Keratinocyte (primary cell): ENCODE data around the gene RSAD1. TPM values are rescaled to one million over a fixed set of nuclear protein-coding genes. Genes with fewer than 3 reads are reported as not detected.

ENCODE experiments used
- DNase-seq: peaks from one replicate; pipeline ENCODE4 v3.0.0-alpha.2; 2011; ENCODE audit warnings: low read depth, missing footprints, low spot score
- FAIRE-seq: peaks from 2 replicates; lab custom pipeline; 2011; peaks lifted over from hg19 to GRCh38; lab: Jason Lieb, UNC
- H2AFZ ChIP-seq: 2 replicates; pipeline ENCODE4 v1.6.0; 2012; ENCODE audit warnings: low read length, control low read depth, inconsistent platforms; ENCODE audit not compliant: control insufficient read depth
- H3K27ac ChIP-seq: 2 replicates; pipeline ENCODE4 v1.5.1; 2011; ENCODE audit warnings: low read length; ENCODE audit not compliant: control insufficient read depth, insufficient read depth
- H3K27me3 ChIP-seq: 3 replicates; pipeline ENCODE4 v1.6.0; 2011; ENCODE audit warnings: low read length; ENCODE audit not compliant: control insufficient read depth, insufficient read depth; ENCODE audit errors: extremely low read depth
- H3K36me3 ChIP-seq, 2 experiments: 2 replicates in 1 of 2; 3 replicates in 1 of 2; pipeline ENCODE4 v1.5.1; 2011; ENCODE audit warnings: low read length in 2 of 2, mild to moderate bottlenecking in 1 of 2; ENCODE audit not compliant: control insufficient read depth in 2 of 2, insufficient read depth in 2 of 2; ENCODE audit errors: extremely low read depth in 1 of 2
- H3K4me1 ChIP-seq: 3 replicates; pipeline ENCODE4 v1.5.1; 2011; ENCODE audit warnings: low read length; ENCODE audit not compliant: control insufficient read depth, insufficient read depth; ENCODE audit errors: extremely low read depth
- H3K4me2 ChIP-seq: 3 replicates; pipeline ENCODE4 v1.6.0; 2011; ENCODE audit warnings: low read depth, low read length; ENCODE audit not compliant: control insufficient read depth, insufficient read depth; ENCODE audit errors: extremely low read depth
- H3K4me3 ChIP-seq, 3 experiments: fragments of 200-600 bp in 1 of 3; sonication (generic) in 1 of 3; 2 replicates in 2 of 3; 3 replicates in 1 of 3; pipeline ENCODE4 v1.5.1; 2011 to 2016; ENCODE audit warnings: low read length in 3 of 3, mild to moderate bottlenecking in 3 of 3, control low read depth in 2 of 3, inconsistent platforms in 1 of 3, low read depth in 1 of 3, mixed read lengths in 1 of 3, mixed run types in 1 of 3, moderate library complexity in 1 of 3; ENCODE audit not compliant: control insufficient read depth in 2 of 3, insufficient read depth in 2 of 3; ENCODE audit errors: extremely low read depth in 1 of 3
- H3K79me2 ChIP-seq: 2 replicates; pipeline ENCODE4 v1.6.0; 2012; ENCODE audit warnings: low read length; ENCODE audit not compliant: control insufficient read depth, insufficient read depth
- H3K9ac ChIP-seq: 3 replicates; pipeline ENCODE4 v1.6.0; 2011; ENCODE audit warnings: low read length; ENCODE audit not compliant: control insufficient read depth, insufficient read depth; ENCODE audit errors: extremely low read depth
- H3K9me1 ChIP-seq: 3 replicates; pipeline ENCODE4 v1.6.0; 2011; ENCODE audit warnings: low read length; ENCODE audit not compliant: control insufficient read depth, insufficient read depth; ENCODE audit errors: extremely low read depth
- H3K9me3 ChIP-seq: 2 replicates; pipeline ENCODE4 v1.5.1; 2012; ENCODE audit warnings: low read depth, low read length; ENCODE audit not compliant: control insufficient read depth
- H4K20me1 ChIP-seq: 3 replicates; pipeline ENCODE4 v1.6.0; 2011; ENCODE audit warnings: low read length; ENCODE audit not compliant: control insufficient read depth, insufficient read depth; ENCODE audit errors: extremely low read depth
- CTCF ChIP-seq, 3 experiments: IDR thresholded peaks in 1 of 3; conservative IDR thresholded peaks in 1 of 3; optimal IDR thresholded peaks in 1 of 3; 2 replicates in 2 of 3; 3 replicates in 1 of 3; pipeline versions ENCODE3 to v1.5.1; 2011; ENCODE audit warnings: low read length in 3 of 3, mild to moderate bottlenecking in 3 of 3, moderate library complexity in 2 of 3, control low read depth in 1 of 3, inconsistent platforms in 1 of 3; ENCODE audit not compliant: insufficient read depth in 2 of 3; ENCODE audit errors: extremely low read depth in 1 of 3
- EZH2 ChIP-seq: IDR thresholded peaks from one replicate; pipeline ENCODE4 v1.6.1; 2012; ENCODE audit warnings: inconsistent platforms, mild to moderate bottlenecking, low read length, moderate library complexity
- dilution Hi-C: fragments of 300-500 bp; cut with MboI; formaldehyde crosslinking; loops from one replicate; pipeline ENCODE4 v1.7.0; 2020; ENCODE audit warnings: low sequenced_read_pairs; ENCODE audit not compliant: extremely low pct_ligation_motif_present
- polyA plus RNA-seq, 5 experiments: library from polyadenylated mRNA; depleted of rRNA in 3 of 5; stranded (reverse) in 3 of 5; stranded (forward) in 1 of 5; unstranded in 1 of 5; fragments of >200 nt; gene quantifications; 1 replicate in 1 of 5; 2 replicates in 3 of 5; 3 replicates in 1 of 5; pipeline versions ENCODE4 v1.2.1 to v1.2.3, GENCODE V29; 2011 to 2012; ENCODE audit warnings: missing spikeins in 2 of 5, low read depth in 1 of 5, low replicate concordance in 1 of 5

RSAD1 gene
- polyA plus RNA-seq, 1 donor (not counting 4 experiments of a cell fraction or from before 2014, with no cell fraction given) = 28.2 TPM

GRCh38 chr17:50524838-50525237, 46.2 kb downstream of the RSAD1 start:
- no peak overlapping the region for H3K27ac ChIP-seq
- no peaks in the 10 kb centered on the region for H3K79me2 ChIP-seq
- dilution Hi-C loops = no loop called here
- no peaks in the 10 kb centered on the region for H3K9me3 ChIP-seq
- no peaks in the 10 kb centered on the region for H3K36me3 ChIP-seq
- no peak overlapping the region for H2AFZ ChIP-seq
- no peak for DNase-seq
- H3K4me1 ChIP-seq = peaks cover 39% of the 10 kb centered on the region
- no peak overlapping the region for H3K4me3 ChIP-seq
- no peaks in the 10 kb centered on the region for H3K27me3 ChIP-seq
- H3K4me2 ChIP-seq = no peak overlapping the region
- H3K9ac ChIP-seq = no peak overlapping the region
- TF ChIP-seq EZH2 (no peak), CTCF (optimal IDR thresholded peaks at IDR 0.05 in 1 of 3, IDR thresholded peaks at IDR 0.05 in 1 of 3, conservative IDR thresholded peaks at IDR 0.05 in 1 of 3; ENCODE audit: extremely low read depth in 1 of 3, insufficient read depth in 2 of 3, low read length in 3 of 3) (no peak)
- FAIRE-seq = no peak
- H4K20me1 ChIP-seq = no peaks in the 10 kb centered on the region
- H3K9me1 ChIP-seq = no peaks in the 10 kb centered on the region

- Histone ChIP-seq H3K4me2 (no peak overlapping the region), H3K36me3 (no peaks in the 10 kb centered on the region), H3K4me3 (no peak overlapping the region), H3K27ac (no peak overlapping the region), H2AFZ (no peak overlapping the region), H3K27me3 (no peaks in the 10 kb centered on the region), H4K20me1 (no peaks in the 10 kb centered on the region), H3K79me2 (no peaks in the 10 kb centered on the region), H3K9ac (no peak overlapping the region), H3K9me3 (no peaks in the 10 kb centered on the region), H3K4me1 (peaks cover 26% of the 10 kb centered on the region), H3K9me1 (no peaks in the 10 kb centered on the region)
- FAIRE-seq (no peak), DNase-seq (no peak)
- dilution Hi-C loops = no loop called here
- TF ChIP-seq EZH2 (no peak), CTCF (optimal IDR thresholded peaks at IDR 0.05 in 1 of 3, IDR thresholded peaks at IDR 0.05 in 1 of 3, conservative IDR thresholded peaks at IDR 0.05 in 1 of 3; ENCODE audit: extremely low read depth in 1 of 3, insufficient read depth in 2 of 3, low read length in 3 of 3) (no peak)
Measured at GRCh38 chr17:50527155-50527762, 48.6 kb downstream of the RSAD1 start.
